Ovary (tissue), 3 donors: ENCODE results near the gene MAG.

Experiments
- CTCF ChIP-seq, 3 donors: fragments of 450-650 bp in 2 of 3; fragments of 200-600 bp in 1 of 3; IDR thresholded peaks; one replicate each; pipeline versions ENCODE4 v1.5.1 to v1.8.0; 2016 to 2022; ENCODE audit warnings: antibody characterized with exemption in 3 of 3, mild to moderate bottlenecking in 1 of 3
- EP300 ChIP-seq: sonication (generic); formaldehyde crosslinking; IDR thresholded peaks from one replicate; pipeline ENCODE4 v1.6.1; 2017; ENCODE audit warnings: antibody characterized with exemption
- donor health status: DM: no; HTN: no; CAD: no.

GRCh38 chr19:35317464-35318043 is 25.6 kb downstream of the MAG start:
- TF ChIP-seq CTCF (IDR thresholded peaks at IDR 0.05) (no peak), EP300 (no peak)
